Measurements from ENCODE around the gene HTR3C. TPM values are rescaled to one million over a fixed set of nuclear protein-coding genes. Genes with fewer than 3 reads are reported as not detected.

Gene HTR3C
- total RNA-seq, 4 donors from 2014 or later = not detected

DNA sequence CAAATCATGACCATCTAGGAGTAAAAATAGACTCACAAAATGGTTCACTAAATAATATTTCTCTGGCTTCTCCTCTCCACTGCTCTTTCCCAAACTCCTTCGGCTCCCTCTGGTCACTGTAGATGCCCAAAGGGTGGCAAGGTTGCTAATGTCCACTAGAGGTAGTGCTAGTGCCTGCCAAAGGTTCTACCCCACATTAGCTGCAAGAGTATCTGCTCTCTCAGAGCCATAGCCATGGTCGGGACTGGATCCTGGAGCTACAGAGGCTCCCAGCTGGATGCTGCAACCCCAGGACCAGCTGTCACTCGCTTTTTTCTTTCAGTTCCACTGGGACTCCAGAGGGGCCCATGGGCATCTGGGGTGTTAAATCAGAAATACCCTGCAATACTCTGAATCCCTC, 12.8 kb upstream of the HTR3C start:
- no peak for TF ChIP-seq POLR2A (IDR thresholded peaks at IDR 0.05)
- peak in 1 of 6 experiments; percentile 33 for TF ChIP-seq CTCF (IDR thresholded peaks at IDR 0.05)
- Histone ChIP-seq H3K9me3 (no peaks in the 10 kb centered on the region), H3K27me3 (no peaks in the 10 kb centered on the region), H3K4me3 (no peak overlapping the region), H3K36me3 (no peaks in the 10 kb centered on the region), H3K4me1 (no peaks in the 10 kb centered on the region), H3K27ac (no peak overlapping the region)
- no peak for DNase-seq

DNA sequence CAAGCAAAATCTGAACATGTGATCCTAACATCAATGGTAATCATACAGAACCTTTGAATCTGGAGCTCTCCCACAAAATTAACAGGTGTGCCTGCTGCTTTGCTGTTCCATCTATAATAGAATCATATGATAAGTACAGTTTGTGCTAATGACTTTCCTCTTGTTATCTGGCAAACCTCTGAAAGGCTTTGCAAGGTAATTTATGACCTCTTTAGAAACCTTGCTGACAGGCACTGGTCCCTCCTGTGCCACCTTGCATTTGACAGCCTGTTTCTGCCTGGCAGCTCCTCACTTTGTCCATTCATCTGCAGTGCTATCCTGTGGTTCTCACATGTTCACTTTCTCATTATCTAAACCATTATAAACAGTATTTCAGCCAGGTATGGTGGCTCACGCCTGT, 10.2 kb upstream of the HTR3C start:
- Histone ChIP-seq H3K9me3 (no peaks in the 10 kb centered on the region), H3K36me3 (no peaks in the 10 kb centered on the region), H3K27me3 (no peaks in the 10 kb centered on the region), H3K27ac (no peak overlapping the region), H3K4me3 (no peak overlapping the region), H3K4me1 (no peaks in the 10 kb centered on the region)
- no peak for DNase-seq
- TF ChIP-seq POLR2A (IDR thresholded peaks at IDR 0.05) = no peak
- no peak for TF ChIP-seq CTCF (IDR thresholded peaks at IDR 0.05)

- Histone ChIP-seq H3K36me3 (no peaks in the 10 kb centered on the region), H3K4me1 (no peaks in the 10 kb centered on the region), H3K27ac (no peak overlapping the region), H3K27me3 (no peaks in the 10 kb centered on the region), H3K9me3 (no peaks in the 10 kb centered on the region), H3K4me3 (no peak overlapping the region)
- no peak for DNase-seq
- no peak for TF ChIP-seq CTCF (IDR thresholded peaks at IDR 0.05)
- TF ChIP-seq POLR2A (IDR thresholded peaks at IDR 0.05) = no peak
Observed at GRCh38 chr3:184045995-184046394, 6.9 kb upstream of the HTR3C start.

DNA sequence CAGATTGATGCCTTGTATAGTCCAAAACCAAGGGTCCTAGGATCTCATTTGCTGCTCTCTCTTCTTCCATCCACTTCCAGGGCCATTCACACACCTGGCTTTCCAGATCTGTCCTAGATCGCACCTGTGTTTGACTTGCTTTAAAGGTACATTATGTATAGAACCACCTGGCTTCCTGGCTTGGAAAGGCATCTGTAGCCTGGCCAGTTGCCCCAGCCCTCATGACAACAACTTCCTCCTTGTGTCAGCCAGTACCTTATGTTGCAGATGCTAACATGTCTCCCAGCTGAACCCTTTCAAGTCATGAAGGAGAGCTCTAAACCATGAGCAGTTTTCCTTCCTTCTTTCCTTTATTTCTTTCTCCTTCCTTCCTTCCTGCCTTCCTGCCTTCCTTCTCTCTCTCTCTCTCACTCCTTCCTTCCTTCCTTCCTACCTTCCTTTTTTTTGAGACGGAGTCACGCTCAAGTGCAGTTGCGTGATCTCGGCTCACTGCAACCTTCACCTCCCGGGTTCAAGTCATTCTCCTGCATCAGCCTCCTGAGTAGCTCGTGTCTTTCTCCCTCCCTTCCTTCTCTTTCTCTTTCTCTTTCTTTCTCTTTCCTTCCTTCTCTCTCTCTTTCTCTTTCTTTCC, 2.5 kb upstream of the HTR3C start:
- no peak for DNase-seq
- Histone ChIP-seq H3K4me3 (no peak overlapping the region), H3K36me3 (no peaks in the 10 kb centered on the region), H3K4me1 (no peaks in the 10 kb centered on the region), H3K9me3 (no peaks in the 10 kb centered on the region), H3K27me3 (no peaks in the 10 kb centered on the region), H3K27ac (no peak overlapping the region)
- TF ChIP-seq CTCF (IDR thresholded peaks at IDR 0.05) = no peak
- no peak for TF ChIP-seq POLR2A (IDR thresholded peaks at IDR 0.05)

DNA sequence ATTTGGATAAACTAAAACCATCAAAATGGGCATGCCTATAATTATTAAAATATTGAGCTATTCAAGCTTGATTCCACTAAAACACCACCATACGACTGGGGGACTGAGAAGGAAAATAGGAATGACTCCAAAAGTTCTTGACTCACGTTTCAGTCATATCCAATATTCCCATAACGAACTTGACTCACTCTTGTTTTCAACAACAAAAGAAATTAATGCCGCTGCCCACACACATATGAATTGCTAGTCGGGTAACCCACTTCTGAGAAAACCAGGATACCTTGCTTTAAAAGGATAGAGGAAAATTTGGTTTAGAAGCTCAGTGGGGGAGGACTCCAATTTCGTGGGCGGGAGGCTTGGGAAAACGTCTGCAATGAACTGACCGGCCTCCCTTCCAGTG, 5.2 kb downstream of the HTR3C start:
- Histone ChIP-seq H3K27me3 (no peaks in the 10 kb centered on the region), H3K4me1 (no peaks in the 10 kb centered on the region), H3K9me3 (no peaks in the 10 kb centered on the region), H3K4me3 (no peak overlapping the region), H3K36me3 (no peaks in the 10 kb centered on the region), H3K27ac (no peak overlapping the region)
- DNase-seq = no peak
- TF ChIP-seq CTCF (IDR thresholded peaks at IDR 0.05) (no peak), POLR2A (IDR thresholded peaks at IDR 0.05) (no peak)

- H3K4me3 ChIP-seq = no peak overlapping the region
- H3K4me1 ChIP-seq = no peaks in the 10 kb centered on the region
- DNase-seq = no peak
- no peaks in the 10 kb centered on the region for H3K9me3 ChIP-seq
- H3K27ac ChIP-seq = no peak overlapping the region
- no peaks in the 10 kb centered on the region for H3K27me3 ChIP-seq
- no peak for TF ChIP-seq CTCF (IDR thresholded peaks at IDR 0.05)
- no peaks in the 10 kb centered on the region for H3K36me3 ChIP-seq
Observed at GRCh38 chr3:184059424-184059823, 6.6 kb downstream of the HTR3C start.

Measured in Peyer's patch (tissue), 4 donors.